HepG2 (cell line): ENCODE results near the gene SMAD2. TPM values are rescaled to one million over a fixed set of nuclear protein-coding genes. Genes with fewer than 3 reads are reported as not detected.

Experiments
- ATF5 ChIP-seq: sonication (generic); formaldehyde crosslinking; IDR thresholded peaks from 2 replicates; pipeline ENCODE4 v1.4.0; 2020; ENCODE audit warnings: mild to moderate bottlenecking, low read depth, missing genetic modification reagents
- CBFB ChIP-seq: sonication (generic); formaldehyde crosslinking; IDR thresholded peaks from 2 replicates; pipeline ENCODE4 v1.4.0; 2020; ENCODE audit warnings: missing genetic modification reagents
- HES4 ChIP-seq: sonication (generic); formaldehyde crosslinking; IDR thresholded peaks from 2 replicates; pipeline ENCODE4 v1.9.0; 2021; ENCODE audit warnings: mild to moderate bottlenecking, missing genetic modification reagents, borderline replicate concordance
- KAT8 ChIP-seq: IDR thresholded peaks from 2 replicates; pipeline ENCODE4 v1.6.1; 2016; ENCODE audit warnings: missing genetic modification reagents, missing compliant biosample characterization
- MED8 ChIP-seq: sonication (generic); formaldehyde crosslinking; IDR thresholded peaks from 2 replicates; pipeline ENCODE4 v1.8.1; 2023; ENCODE audit warnings: mild to moderate bottlenecking, missing genetic modification reagents; ENCODE audit not compliant: insufficient replicate concordance
- MLXIP ChIP-seq: sonication (generic); formaldehyde crosslinking; IDR thresholded peaks from 2 replicates; pipeline ENCODE4 v1.9.0; 2021; ENCODE audit warnings: missing genetic modification reagents, borderline replicate concordance
- YEATS4 ChIP-seq: sonication (generic); formaldehyde crosslinking; IDR thresholded peaks from 2 replicates; pipeline ENCODE4 v1.4.0; 2020; ENCODE audit warnings: missing genetic modification reagents, borderline replicate concordance
- ZMYM2 ChIP-seq: sonication (generic); formaldehyde crosslinking; IDR thresholded peaks from 2 replicates; pipeline ENCODE4 v1.8.0; 2022; ENCODE audit warnings: mild to moderate bottlenecking, missing genetic modification reagents
- ZNF235 ChIP-seq: sonication (generic); formaldehyde crosslinking; IDR thresholded peaks from 2 replicates; pipeline ENCODE4 v1.8.1; 2023; ENCODE audit warnings: mild to moderate bottlenecking, missing genetic modification reagents, borderline replicate concordance
- ZNF335 ChIP-seq: sonication (generic); formaldehyde crosslinking; IDR thresholded peaks from 2 replicates; pipeline ENCODE4 v1.4.0; 2020; ENCODE audit warnings: missing genetic modification reagents
- ZNF44 ChIP-seq: sonication (generic); formaldehyde crosslinking; IDR thresholded peaks from 2 replicates; pipeline ENCODE4 v1.5.1; 2020; ENCODE audit warnings: mild to moderate bottlenecking, missing genetic modification reagents
- ZNF670 ChIP-seq: sonication (generic); formaldehyde crosslinking; IDR thresholded peaks from 2 replicates; pipeline ENCODE4 v1.8.0; 2022; ENCODE audit warnings: mild to moderate bottlenecking, missing genetic modification reagents, borderline replicate concordance
- ZNF841 ChIP-seq: sonication (generic); formaldehyde crosslinking; IDR thresholded peaks from 2 replicates; pipeline ENCODE4 v1.8.1; 2023; ENCODE audit warnings: missing genetic modification reagents, borderline replicate concordance
- polyA plus RNA-seq, 8 experiments: library from polyadenylated mRNA; depleted of rRNA in 3 of 8; stranded (reverse) in 7 of 8; unstranded in 1 of 8; fragments of >200 nt; fragmentation: Illumina TruSeq in 4 of 8; extraction: Trizol in 4 of 8; gene quantifications; 2 replicates each; pipeline versions ENCODE4 v1.2.1 to v1.2.3, GENCODE V29; 2011 to 2016; ENCODE audit warnings: low read depth in 4 of 8, missing spikeins in 1 of 8, mixed read lengths in 1 of 8; ENCODE audit not compliant: insufficient read depth in 1 of 8
- total RNA-seq, 5 experiments: library from RNA; depleted of rRNA; stranded (reverse); fragments of >200 nt; fragmentation: Illumina TruSeq; extraction: Trizol; gene quantifications; 2 replicates each; pipeline ENCODE4 v1.2.3, GENCODE V29; 2016; ENCODE audit warnings: low read depth in 1 of 5
- TF ChIP-seq, protein P1 (sequence below): sonication (generic); formaldehyde crosslinking; IDR thresholded peaks from 2 replicates; pipeline ENCODE4 v1.4.0; 2020; ENCODE audit warnings: missing genetic modification reagents, borderline replicate concordance
- TF ChIP-seq, protein P2 (sequence below): sonication (generic); formaldehyde crosslinking; IDR thresholded peaks from 2 replicates; pipeline ENCODE4 v1.4.0; 2020; ENCODE audit warnings: mild to moderate bottlenecking, low read depth, missing genetic modification reagents

Gene SMAD2
- total and polyA plus RNA-seq, 2 of the 13 experiments (the other 11 are each of a cell fraction or from before 2014, with no cell fraction given), result 40.2 to 96.2 TPM

GRCh38 chr18:47930931-47931717 is 665 bp upstream of the SMAD2 start (continued):
- TF ChIP-seq ZNF335 (CRISPR knock-in tag) (no peak), MLXIP (peak; percentile 75), ZNF841 (peak; percentile 90; the same call in 1 of the 2 replicates), KAT8 (CRISPR knock-in tag) (no peak), MED8 (CRISPR knock-in tag) (no peak), ZNF44 (CRISPR knock-in tag) (peak; percentile 75; the same call in 1 of the 2 replicates), HES4 (CRISPR knock-in tag) (peak; percentile 92), ZNF235 (CRISPR knock-in tag) (peak; percentile 64; the same call in 1 of the 2 replicates), ZNF670 (CRISPR knock-in tag) (peak; percentile 77; the same call in 1 of the 2 replicates), ATF5 (CRISPR knock-in tag) (no peak), ZMYM2 (CRISPR knock-in tag) (peak; percentile 59; the same call in 1 of the 2 replicates), CBFB (CRISPR knock-in tag) (peak; percentile 57), YEATS4 (CRISPR knock-in tag) (peak; percentile 98)
- TF ChIP-seq, protein P1, sequence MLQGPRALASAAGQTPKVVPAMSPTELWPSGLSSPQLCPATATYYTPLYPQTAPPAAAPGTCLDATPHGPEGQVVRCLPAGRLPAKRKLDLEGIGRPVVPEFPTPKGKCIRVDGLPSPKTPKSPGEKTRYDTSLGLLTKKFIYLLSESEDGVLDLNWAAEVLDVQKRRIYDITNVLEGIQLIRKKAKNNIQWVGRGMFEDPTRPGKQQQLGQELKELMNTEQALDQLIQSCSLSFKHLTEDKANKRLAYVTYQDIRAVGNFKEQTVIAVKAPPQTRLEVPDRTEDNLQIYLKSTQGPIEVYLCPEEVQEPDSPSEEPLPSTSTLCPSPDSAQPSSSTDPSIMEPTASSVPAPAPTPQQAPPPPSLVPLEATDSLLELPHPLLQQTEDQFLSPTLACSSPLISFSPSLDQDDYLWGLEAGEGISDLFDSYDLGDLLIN (CRISPR knock-in tag), result peak; percentile 98; the same call in 1 of the 2 replicates
- TF ChIP-seq, protein P2, sequence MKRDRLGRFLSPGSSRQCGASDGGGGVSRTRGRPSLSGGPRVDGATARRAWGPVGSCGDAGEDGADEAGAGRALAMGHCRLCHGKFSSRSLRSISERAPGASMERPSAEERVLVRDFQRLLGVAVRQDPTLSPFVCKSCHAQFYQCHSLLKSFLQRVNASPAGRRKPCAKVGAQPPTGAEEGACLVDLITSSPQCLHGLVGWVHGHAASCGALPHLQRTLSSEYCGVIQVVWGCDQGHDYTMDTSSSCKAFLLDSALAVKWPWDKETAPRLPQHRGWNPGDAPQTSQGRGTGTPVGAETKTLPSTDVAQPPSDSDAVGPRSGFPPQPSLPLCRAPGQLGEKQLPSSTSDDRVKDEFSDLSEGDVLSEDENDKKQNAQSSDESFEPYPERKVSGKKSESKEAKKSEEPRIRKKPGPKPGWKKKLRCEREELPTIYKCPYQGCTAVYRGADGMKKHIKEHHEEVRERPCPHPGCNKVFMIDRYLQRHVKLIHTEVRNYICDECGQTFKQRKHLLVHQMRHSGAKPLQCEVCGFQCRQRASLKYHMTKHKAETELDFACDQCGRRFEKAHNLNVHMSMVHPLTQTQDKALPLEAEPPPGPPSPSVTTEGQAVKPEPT (CRISPR knock-in tag), result no peak
